HG02763 (cell line): Measurements from ENCODE around the gene ZNF750.

Experiments
- ATAC-seq: cut with Tn5 transposase; IDR thresholded peaks from one replicate; pipeline ENCODE4 v1.9.1; 2021; ENCODE audit warnings: mild to moderate bottlenecking, moderate library complexity; ENCODE audit not compliant: unreplicated experiment

ZNF750 gene

DNA sequence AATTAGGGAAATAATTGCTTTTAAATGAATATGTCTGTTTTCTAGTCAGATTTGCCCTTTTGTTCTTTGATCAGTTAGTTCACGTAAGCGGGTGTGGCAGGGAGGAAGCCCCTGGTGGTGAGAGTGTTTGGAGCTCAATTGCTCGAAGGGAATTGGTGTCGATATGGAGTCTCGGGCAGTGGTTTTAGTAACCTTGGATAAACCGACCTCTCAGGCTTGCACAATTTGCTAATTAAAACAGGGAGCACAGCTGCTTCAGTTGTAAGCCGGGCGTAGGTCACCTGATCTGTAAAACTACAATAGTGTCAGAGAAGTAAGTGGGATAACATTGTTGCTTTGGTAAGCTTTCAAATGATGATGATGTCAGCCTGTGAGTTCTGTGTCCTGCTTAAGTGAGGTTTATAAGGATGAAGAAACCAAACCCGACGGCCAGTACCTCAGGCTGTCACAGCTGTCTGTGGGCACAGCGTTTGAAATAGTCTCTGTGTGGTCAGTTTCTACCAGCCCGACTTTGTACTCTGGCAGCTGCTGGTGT, 2.9 kb downstream of the ZNF750 start:
- ATAC-seq = no peak

DNA sequence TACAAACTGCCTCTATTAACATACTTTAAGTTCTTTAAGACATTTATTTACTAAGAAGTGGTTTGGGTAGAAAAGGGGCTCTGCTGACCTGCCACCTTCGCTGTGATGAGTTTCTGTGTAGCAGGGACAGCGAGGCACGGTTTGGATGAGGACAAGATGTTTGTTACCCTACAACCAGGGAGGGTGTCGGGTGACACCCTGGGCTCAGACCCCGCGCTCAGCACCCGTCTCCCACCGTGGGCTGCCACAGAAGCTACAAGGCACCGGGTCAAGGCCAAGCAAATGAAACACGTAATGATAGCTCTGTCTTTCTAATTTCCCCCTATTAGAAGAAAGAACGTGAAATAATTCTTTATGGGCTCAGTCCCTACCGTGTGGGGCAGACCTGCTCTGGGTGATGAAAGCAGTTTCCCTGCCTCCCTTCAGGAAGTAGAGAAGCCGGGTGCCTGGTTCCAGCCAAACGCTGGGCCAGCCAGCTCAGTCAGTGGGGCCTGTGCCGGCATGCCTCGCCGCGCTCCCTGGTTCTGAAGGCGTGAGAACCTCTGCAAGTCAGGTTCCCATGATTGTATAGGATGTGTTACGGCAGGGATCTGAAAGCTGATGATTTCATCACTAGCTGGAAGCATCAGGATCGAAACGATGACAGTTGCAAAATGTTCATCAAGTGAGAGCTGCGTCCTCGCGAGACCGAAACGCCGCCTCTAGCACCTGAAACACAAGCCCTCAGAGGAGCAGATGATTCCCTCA, 3.9 kb downstream of the ZNF750 start:
- no peak for ATAC-seq

DNA sequence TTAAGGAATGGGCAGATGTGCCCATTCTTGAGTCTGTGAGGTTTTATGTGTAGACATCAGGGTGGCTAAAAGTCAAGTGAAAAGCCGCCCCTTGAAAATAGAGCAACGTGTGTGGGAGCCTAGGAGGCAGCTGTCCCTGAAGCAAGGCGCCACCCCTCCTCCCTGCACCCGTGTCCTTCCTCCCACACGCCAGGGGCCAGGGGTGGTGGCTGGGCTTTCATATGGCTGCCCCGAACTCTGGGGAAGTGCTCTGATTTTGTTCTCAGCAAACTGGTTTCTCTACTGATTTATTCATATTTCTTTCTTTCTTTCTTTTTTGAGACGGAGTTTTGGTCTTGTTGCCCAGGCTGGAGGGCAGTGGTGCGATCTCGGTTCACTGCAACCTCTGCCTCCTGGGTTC, 4.7 kb downstream of the ZNF750 start:
- ATAC-seq = no peak

DNA sequence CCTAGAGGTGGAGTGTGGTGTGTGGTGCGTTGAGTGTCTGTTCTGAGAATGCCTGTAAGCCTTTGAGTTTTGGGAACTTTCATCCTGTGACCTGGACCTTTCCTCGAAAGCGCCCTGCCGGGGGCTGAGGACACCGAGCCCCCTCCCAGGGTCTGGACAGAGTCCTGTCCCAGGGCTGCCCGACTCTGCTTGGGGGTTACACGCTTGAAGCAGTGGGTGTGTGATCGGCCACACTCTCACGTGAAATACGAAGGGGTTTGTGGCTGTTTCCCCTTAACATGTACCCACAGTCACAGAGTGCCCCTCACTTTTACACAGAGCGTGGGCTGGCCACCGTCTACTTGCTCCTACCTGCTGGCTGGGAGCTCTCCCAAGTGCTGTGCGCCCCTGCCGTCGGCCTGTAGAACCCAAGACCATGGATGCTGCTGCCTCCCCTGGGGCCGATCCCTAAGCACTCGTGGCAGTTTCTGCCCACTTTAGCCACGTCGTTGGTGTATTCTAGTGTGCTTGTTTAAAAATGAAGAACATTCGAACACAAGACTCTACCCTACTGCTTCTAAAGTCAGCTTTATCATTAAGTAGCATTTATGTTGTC, 6.8 kb downstream of the ZNF750 start:
- ATAC-seq = no peak

DNA sequence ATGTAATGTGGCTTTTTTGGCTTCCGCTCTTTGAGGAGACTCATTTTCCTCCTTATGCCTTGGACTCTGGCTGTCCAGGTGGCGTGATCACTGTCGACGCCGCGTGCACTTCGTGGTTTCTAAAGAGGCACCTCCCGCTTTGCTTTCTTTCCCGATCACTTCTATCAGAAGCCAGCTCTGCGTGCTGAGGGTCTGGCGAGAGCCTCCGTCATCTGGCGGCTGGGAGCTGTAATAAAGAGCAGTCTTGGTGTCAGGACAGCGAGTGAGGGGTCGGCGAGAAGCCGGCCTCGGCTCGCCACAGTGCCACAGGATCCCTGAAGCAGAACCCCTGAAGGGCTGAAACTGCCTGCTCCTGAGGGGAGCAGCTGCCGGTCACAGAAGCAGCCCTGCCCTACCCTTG, 7.4 kb downstream of the ZNF750 start:
- no peak for ATAC-seq

DNA sequence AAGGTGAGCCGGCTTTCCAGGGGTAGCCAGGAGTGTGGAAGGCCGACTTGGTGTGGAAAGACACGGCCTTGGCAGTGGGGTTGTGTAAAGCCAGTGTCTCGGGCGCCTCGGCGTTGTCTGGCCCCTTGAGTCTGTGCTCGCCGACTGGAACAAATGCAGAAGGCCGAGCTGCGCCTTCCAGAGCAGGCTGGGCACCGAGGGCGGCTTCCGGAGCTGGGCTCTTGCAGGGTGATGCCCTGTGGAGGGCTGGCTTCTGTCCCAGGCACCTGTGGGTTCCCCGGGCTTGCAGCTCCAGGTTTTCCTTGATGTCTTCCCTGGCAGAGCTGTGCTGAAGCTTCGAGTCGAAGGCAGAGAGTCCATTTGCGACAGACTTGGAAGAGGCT, 8.0 kb downstream of the ZNF750 start:
- ATAC-seq = no peak

DNA sequence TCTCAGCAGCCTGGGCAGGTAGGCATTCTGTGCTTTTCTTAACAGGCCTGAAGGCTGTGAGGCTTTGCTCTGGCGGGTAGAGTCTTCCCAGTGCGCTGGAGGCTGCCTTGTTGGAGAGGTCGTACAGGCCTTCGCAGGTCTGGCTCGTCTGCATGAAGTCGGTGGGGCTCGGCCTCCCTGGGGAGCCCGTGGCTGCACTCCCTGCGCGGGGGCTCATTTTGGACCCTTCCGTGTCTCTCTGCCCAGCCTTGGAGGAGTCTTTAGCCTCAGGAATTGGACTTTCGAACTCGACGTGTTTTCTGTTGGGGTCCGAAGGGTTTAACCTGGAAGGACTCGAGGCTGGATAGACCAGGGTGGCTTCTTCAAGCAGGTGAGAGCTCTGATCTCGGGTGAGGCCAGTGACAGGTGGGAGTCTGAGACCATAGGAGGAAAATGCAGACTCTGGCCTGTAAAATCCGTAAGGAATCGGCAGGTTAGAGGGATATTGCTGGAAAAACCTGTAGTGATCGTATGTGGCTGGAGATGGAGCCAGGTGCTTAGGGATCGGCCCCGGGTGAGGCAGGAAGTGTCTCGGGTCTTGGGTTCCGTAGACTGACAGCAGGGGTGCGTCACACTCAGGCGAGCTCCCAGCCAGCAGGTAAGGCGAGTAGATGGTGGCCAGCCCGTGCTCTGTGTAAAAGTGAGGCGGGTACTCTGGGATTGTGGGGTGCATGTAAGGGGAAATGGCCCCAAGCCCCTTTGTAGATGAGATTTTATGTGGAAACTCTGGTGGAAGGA, 8.6 kb downstream of the ZNF750 start:
- ATAC-seq = no peak

DNA sequence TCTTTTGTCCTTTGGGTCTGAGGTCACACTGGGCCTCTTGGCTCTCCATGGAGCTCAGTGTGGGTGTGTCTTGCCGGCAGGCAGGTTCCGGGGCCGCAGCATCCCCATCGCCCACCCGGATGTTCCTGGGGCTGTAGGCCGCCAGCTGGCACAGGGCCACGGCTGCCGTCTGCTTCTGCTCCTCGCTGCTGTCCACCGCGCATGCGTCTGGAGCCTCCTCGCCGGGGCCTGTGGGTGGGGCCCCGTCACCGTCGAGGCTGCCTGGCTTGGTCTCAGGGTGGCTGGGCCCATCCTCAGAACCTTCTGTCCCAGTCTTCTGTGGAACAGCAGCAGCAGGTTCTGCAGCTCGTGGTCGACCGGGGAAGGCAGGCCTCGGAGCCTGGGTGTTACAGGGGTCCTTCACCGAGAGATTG, 9.6 kb downstream of the ZNF750 start:
- ATAC-seq = no peak

DNA sequence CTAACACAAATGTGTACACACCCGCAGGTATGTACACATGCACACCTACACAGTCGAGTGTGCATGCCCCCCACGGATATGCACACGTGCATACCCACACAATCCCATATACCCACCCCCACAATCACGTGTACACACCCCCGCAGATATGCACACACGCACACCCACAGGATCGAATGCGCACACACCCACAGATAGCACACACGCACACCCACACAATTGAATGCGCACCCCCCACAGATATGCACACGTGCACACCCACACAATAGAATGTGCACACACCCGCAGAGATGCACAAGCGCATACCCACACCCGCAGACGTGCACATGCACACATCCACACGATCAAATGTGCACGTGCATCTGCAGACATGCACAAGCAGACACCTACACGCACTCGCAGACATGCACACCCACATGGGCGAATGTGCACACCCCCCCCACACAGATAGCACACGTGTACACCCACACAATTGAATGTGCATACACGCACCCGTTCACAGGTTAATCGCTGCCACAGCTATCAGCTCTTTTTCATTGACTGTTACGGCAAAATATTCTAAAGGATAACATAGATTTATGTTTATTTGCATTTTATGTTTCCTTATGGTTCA, 10.8 kb downstream of the ZNF750 start:
- ATAC-seq = no peak

DNA sequence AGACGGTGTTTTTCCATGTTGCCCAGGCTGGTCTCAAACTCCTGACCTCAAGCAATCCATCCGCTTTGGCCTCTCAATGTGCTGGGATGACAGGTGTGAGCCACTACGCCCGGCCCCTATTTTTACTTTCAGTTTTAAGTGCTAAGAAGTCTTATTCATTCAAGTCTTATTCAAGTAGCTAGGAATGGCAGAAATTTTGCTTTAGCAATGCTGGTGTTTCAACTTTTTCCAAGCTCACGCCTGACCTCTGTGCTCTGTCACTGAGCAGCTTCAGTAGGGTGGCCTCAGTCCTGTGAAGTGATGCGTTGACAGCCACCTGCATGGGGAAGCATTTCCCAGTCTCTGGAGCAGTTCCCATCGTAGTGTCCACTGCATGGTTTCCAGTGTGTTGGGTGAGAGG, 12.9 kb downstream of the ZNF750 start:
- ATAC-seq = no peak

DNA sequence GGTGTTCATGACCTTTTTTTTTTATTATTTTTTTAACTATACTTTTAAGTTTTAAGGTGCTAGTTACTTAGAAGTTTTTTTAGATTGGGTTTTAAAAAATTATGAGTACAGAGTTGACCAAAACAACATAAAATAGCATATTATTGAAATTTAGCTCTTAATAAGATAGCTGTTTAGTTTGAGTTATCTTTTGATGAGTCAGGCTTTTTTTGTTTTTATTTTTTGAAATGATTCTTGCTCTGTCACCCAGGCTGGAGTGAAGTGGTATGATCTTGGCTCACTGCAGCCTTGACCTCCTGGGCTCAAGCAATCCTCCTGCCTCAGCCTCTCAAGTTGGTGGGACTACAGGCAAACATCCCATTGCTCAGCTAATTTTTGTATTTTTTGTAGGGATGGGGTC, 13.6 kb downstream of the ZNF750 start:
- ATAC-seq = no peak

DNA sequence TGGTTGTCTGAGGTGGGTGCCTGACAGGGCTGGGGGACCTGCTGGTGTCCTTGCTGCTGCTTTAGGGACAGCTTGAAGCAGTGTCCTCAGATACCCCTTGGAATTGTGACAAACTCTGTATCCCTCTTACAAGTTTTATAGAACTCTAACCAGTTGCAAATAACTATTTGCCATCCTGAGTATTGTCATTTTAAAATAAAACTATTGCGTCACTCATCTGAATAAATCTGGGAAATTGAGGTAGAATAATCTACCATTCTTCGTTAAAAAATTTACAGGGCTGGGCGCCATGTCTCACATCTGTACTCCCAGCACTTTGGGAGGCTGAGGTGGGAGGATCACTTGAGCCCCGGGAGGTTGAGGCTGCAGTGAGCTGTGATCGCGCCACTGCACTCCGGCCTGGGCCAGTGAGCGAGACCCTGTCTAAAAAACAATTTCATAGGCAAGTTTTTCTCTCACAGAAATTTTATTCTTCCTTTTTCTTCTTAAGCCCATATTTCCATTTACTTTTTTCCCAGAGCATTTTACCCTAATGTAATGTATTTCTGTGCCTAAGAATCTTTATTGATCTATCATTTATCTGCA, 14.2 kb downstream of the ZNF750 start:
- ATAC-seq = no peak

DNA sequence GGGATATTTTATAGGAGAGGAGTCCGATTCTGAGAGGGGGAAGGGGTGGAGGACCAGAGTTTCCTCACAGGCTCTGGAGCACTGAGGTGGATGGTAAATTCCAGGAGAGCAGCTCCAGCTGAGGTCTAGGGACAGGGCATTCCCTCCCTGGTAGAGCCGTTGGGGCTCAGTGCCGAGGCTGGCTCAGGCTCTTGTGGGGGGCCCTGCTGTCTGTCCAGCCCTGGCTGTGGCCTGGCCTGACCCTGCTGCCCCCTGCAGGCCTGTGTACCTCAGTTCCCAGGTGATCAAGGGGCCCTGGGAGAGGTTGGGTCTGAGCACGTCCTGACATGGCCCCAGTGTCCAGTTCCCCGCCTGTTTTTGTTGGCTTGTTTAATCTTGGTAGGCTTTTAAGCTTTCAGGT, 16.8 kb downstream of the ZNF750 start:
- ATAC-seq = no peak

DNA sequence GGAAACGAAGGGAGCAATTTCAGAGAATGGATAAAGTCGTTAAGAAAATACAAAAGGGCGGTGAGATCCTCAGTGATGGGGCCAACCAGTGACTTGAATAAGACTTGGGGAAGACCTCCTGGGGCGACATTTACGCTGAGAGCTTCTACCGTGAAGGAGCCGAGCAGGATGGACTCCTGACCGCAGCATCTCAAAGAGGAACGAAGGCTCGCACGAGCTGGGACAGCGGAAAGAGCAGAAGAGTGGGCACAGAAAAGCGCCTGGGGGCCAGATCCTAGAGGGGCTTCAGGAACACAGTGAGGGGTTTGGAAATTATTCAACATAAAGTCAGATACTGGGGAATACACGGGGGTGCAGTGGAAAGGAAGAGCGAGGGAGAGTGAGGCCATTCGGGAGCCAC, 17.5 kb downstream of the ZNF750 start:
- no peak for ATAC-seq

DNA sequence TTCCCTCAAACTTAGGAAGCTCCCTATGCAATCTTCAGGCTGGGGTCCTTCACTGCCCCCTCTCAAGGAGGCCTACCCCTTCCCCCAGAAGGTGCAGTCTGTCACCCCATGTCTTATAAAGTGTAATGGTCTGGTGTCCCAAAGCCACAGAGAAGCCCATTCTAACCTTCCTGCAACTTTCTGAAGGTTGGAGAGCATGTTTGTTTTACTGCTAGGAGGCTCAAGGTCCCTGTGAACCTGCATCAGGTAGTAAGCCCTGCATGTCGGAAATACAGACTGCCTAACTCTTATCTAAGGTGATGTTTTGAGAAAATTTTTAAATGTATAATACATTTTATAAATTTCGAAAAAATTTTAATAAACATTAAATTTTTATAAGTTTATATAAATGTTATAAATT, 18.3 kb downstream of the ZNF750 start:
- ATAC-seq = no peak

DNA sequence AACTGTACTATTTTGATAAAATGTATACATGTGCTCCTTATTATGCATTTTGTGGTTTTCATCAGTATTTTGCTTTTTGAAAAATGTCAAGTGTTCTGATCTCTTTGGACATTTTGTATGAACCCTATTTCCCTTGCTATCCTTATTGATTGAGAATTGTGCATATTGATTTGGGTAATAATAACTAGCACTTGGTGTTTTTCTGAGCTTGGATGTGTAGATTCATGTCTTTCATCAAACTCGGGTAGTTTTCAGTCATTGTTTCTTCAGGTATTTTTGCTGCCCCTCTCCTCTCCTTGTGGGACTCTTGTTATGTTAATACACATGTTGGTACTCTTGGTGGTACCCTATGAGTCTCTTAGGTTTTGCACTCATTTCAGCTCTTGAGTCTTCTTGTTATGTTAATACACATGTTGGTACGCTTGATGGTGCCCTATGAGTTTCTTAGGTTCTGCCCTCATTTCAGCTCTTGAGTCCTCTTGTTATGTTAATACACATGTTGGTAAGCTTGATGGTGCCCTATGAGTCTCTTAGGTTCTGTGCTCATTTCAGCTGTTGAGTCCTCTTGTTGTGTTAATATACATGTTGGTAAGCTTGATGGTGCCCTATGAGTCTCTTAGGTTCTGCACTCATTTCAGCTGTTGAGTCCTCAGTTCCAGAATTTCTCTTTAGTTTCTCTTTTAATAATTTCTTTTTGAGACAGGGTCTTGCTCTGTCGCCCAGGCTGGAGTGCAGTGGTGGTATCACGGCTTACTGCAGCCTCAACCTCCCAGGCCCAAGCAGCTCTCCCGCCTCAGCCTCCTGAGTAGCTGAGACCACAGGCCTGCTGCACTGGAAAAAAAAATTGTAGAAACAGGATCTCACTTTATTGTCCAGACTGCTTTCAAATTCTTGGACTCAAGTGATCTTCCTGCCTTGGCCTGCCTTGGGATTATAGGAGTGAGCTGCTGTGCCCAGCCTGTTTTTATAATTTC, 19.3 kb downstream of the ZNF750 start:
- ATAC-seq = no peak

DNA sequence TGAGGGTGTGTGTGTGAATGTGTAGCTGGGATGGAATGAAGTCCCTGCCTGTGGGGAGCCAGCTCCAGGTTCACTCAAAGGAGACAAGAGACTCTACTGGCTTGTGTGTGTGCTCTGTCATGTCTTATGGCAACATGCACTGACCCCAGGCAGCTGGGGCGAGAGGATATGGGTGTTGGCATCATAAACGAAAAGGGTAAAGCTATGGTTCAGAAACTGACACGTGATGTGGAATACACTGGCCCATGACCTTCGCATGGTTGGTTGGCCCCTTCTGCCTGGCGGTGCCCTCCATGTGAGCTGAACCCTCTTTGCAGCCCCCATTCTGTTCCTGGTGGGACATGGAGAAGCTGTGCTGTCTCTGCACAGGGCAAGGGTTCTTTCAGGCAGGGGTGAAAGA, 21.9 kb downstream of the ZNF750 start:
- ATAC-seq = no peak

DNA sequence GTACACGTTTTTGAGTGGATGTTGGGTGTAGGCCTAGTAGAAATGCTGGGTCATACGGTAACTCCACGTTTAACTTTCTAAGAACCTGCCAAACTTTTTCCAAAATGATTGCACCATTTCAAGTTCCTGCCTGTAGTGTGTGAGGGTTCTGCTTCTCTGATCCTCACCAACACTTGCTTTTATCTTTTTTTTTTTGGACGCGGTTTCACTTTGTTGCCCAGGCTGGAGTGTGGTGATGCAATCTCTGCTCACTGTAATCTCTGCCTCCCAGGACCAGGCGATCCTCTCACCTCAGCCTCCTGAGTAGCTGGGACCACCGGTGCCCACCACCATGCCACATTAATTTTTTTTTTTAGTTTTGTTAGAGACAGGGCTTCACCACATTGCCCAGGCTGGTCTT, 23.5 kb downstream of the ZNF750 start:
- ATAC-seq = no peak

DNA sequence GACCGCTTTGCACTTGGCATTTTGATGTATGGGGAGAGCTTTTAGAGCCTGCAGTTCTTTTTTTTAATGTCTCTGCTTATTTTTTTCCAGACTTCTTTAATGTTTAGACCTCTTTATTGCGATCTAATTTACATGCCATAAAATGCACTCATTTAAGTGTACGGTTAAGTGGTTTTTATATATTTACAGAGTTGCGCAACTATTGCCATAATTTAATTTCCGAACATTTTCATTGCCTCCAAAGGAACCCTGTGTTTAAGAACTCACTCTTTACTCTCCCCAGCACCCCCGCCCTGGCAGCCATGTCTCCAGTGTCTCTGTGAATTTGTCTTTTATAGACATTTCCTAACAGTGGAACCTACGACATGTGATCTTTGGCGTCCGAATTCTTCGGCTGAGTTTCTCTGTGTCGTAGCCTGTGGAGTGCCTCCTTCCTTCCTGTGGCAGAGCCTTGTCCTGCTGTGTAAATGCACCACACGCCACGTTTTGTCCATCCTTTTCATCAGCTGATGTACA, 24.0 kb downstream of the ZNF750 start:
- ATAC-seq = no peak

DNA sequence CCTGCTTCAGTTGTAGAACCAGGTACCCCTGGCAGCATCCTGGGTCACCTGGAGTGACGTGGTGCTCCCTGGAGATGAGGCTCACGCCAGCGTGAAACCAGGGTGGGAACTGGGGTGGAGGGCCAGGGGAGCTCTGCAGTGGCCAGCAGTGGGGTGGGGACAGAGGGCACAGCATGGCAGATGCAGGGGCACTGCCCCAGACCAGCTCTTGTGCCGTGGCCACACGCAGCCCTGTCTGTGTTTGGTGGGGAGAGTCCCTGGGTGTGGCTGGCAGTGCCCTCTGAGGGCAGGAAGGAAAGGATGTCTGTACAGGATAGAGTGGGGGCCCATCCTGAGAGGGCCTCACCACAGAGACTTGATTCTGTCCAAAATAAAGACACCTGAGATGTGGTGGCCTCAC, 24.5 kb downstream of the ZNF750 start:
- ATAC-seq = no peak
